HG03175 (cell line): Measurements from ENCODE around the gene ASMT.
A peak's percentile ranks its signal among the peaks of the same experiment; 100 is the strongest.
"Not testable (repeated sequence)": the region's sequence is repeated elsewhere in the genome, so short reads cannot be mapped to it uniquely, and the experiment has no call there.

ENCODE experiments used
- ATAC-seq: cut with Tn5 transposase; IDR thresholded peaks from one replicate; pipeline ENCODE4 v1.9.1; 2021; ENCODE audit warnings: mild to moderate bottlenecking, moderate library complexity; ENCODE audit not compliant: unreplicated experiment

Gene ASMT, protein sequence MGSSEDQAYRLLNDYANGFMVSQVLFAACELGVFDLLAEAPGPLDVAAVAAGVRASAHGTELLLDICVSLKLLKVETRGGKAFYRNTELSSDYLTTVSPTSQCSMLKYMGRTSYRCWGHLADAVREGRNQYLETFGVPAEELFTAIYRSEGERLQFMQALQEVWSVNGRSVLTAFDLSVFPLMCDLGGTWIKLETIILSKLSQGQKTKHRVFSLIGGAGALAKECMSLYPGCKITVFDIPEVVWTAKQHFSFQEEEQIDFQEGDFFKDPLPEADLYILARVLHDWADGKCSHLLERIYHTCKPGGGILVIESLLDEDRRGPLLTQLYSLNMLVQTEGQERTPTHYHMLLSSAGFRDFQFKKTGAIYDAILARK

DNA sequence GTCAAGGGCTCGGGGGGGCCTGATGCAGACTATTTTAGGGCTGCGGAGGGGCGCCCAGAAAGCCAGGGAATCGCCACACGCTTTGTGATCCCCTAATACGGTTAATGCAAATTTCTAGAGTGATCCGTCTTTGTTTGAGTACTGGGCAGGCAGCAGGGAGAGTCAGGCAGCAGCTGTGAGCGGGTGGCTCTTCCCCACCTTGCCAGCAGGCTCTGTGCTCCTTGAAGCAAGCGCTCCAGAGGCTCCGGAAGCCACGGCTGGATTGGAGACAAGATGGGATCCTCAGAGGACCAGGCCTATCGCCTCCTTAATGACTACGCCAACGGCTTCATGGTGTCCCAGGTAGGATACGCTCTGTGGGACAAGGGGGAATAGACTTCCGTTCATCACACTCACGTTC lies at the start of gene ASMT:
ASMT (plus strand) TSS at position 133 of the 400 bp plus-strand sequence; CDS start at position 274, 141 bp downstream.
- no peak for ATAC-seq

DNA sequence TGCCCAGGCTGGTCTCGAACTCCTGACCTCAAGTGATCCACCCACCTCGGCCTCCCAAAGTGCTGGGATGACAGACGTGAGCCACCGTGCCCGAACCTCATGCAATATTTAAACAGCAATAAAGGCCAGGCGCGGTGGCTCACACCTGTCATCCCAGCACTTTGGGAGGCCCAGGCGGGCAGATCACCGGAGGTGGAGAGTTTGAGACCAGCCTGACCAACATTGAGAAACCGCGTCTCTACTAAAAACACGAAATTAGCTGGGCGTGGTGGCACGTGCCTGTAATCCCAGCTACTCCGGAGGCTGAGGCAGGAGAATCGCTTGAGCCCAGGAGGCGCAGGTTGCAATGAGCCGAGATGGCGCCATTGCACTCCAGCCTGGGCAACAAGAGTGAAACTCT lies 40.7 kb upstream of the ASMT start:
- ATAC-seq = not testable (repeated sequence)

DNA sequence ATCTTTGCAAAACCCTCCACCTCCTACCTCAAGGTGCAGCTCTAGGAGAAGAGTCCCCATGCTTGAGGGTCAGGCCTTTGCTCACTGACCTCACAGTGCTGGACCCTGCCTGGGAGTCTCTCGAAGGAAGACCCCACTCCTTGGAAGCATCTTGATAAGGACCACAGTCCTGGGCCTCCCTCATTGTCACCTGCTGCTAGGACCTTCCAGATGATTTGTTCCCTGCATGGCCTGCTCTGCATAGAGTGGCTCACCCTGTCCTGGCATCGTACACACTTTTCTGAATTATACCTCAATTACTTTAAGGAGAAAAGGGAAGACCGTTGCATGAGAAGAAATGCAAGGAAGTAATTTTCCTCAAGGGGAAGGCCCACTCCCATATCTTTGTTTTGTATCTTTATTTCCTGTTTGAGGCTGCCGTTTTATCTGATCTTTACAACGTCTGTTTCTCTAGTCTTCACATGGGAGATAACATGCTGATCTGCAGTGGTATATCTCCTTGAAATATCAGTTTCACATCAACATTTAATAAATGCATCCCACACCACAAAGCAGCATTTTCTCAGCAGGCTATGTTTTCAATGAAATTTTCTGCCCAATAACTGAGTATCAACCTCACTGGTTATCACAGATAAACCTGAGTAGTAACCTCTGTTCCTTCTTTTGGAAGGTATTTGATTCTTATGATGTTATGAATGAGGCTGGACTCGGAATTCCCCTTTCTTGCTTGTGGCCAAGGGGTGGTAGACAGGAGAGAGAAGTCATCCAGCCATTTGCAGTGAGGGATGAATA lies 38.5 kb upstream of the ASMT start:
- no peak for ATAC-seq

DNA sequence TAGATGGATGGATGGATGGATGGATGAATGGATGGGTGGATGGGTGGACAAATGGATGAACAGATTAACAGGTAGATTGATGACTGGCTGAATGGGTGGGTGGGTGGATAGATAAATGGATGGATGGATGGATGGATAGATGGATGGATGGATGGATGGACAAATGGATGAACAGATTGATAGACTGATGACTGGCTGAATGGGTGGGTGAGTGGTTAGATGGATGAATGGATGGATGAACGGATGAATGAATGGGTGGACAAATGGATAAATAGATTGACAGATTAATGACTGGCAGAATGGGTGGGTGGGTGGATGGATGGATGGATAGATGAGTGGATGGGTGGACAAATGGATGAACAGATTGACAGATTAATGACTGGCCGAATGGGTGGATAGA lies 37.0 kb upstream of the ASMT start:
- ATAC-seq = no peak

DNA sequence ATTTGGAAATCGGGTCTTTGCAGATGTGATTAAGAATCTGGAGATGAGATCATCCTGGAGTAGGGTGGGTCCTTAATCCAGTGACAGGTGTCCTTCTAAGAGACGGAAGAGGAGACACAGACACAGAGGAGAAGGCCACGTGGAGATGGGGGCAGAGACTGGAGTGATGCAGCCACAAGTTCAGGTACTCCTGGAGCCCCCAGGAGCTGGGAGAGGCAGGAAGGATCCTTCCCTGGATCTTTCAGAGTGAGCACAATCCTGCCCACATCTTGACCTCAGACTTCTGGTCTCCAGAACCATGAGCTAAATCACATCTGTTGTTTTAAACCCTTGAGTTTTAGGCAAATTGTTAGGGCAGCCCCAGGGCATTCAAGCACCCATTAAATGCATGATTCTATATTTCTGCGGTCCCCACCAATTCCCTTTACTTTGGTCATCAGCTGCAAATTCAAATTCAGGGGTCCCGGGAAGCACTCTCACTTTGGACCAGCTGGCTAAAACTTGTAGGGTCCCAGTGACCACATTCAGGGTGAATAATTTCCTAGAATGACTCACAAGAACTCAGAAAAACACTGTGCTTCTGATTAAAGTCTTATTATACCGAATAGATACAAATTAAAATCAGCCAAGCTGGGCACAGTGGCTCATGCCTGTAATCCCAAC lies 36.2 kb upstream of the ASMT start:
- no peak for ATAC-seq

DNA sequence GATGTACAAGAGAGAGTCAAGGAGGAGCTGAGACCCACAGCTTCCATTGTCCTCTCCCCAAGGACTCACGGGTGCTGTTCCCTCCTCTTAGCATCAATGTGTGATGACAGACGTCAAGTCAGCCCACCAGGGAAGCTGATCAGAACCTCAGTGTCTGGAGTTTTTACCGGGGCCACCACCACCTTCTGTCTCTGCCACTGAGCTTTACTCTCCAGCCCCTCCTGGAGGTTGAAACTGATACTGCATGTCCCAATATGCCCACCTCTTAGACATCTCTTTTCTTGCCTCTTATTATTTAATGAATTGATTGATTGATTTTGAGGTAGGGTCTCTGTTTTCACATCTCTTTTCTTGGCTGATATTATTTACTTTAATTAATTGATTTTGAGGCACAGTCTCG lies 33.7 kb upstream of the ASMT start:
- peak; percentile 65 for ATAC-seq

DNA sequence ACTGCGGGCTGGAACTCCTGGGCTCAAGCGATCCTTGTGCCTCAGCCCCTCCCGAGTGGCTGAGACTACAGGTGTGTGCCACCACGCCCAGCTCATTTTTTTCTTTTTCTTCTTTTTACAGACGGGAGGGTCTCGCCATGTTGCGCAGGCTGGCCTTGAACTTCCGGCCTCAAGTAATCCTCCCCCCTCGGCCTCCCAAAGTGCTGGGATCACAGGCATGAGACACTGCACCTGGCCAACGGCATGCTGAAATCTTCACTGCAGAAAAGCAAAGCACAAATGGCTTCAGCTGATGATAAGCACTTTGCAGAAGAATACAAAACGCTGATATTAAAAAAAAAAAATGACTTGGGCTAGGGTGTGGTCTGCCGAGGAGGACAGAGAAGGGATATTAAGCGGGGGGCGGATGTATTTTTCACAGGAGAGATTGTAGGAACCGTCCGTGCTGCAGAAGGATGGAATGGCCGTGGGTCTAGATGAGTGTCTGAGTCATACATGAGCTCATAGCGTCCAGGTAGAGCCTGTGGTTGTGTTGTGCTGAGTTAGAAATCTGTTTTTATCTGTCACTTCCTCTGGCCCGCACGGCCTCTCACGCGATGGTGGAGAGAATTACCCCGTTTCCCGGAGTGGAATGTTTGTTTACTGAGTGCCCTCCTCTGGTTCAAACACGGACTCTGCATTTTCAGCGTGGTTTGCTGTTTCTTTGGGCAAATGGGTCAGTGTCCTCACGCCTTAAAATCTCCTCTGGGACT lies 32.0 kb upstream of the ASMT start:
- ATAC-seq = peak; percentile 71

DNA sequence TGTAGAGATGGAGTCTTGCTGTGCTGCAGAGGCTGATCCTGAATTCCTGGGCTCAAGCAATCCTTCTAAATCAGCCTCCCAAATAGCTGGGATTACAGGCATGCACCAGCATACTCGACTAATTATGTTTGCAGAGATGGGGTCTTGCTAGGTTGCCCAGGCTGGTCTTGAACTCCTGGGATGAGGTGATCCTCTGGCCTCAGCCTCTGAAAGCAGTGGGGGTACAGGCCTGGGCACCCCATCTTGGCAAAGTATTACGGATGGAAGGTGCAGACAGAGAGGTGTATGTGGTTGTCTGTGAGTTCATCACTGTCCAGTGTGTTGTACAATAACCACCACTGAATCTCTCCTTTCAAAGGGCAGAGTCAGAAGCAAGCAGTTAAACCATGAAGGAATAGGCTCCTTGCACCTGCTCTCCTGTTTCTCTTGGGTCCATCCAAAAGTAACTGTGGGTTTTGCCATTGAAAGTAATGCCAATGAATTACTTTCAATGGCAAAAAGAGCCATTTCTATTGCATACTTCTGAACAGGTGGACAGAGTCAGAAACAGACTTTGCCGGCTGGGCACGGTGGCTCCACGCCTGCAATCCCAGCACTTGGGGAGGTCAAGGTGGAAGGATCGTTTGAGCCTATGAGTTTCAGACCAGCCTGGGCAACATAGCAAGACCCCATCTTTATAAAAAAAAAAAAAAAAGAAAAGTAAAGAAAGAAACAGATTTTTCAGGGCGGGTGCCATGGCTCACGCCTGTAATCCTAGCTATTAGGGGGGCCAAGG lies 30.4 kb upstream of the ASMT start:
- ATAC-seq = no peak

DNA sequence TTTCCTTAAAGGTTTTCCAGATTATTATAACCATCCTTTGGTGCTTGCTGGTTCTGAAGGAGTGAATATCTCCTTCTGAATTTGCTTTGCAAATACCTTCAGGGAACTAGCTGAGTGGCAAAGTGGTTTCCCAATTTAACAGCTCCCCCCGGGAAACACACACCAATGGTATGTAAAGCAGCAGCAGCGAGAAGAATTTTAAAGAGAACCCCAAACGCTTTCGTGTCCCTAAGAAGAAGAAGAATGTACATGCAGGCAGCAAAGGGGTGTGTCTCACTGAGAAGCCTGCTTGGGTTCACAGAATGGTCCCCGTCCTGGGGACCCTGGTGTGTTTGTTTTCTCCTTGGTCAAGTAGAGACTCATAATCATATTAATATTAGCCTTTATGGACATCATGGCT lies 27.7 kb upstream of the ASMT start:
- no peak for ATAC-seq

DNA sequence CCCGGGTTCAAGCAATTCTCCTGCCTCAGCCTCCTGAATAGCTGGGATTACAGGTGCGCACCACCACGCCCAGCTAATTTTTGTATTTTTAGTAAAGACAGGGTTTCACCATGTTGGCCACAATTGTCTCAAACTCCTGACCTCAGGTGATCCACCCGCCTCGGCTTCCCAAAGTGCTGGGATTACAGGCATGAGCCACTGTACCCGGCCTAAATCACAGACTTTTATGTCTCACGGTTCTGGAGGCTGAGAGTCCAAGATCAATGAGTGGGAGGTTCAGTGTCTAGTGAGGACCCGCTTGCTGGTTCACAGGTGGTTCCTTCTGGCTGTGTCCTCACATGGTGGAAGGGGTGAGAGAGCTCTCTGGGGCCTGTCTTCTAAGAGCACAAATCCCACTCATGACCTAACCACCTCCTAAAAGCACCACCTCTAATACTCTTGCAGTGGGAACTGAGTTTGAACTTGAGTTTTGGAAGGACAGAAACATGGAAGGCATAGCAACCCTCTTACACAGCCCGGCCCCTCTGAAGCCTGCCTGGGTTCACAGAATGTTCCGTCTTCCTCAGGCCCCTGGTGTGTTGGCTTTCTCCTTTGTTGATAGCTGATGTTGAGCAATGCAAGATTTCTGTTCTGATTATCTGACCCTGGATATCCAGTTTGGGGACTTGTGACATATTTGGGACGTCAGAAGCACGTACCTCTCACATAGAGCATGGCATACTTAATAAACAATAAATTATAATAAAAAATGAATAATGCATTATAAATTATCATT lies 25.3 kb upstream of the ASMT start:
- no peak for ATAC-seq

DNA sequence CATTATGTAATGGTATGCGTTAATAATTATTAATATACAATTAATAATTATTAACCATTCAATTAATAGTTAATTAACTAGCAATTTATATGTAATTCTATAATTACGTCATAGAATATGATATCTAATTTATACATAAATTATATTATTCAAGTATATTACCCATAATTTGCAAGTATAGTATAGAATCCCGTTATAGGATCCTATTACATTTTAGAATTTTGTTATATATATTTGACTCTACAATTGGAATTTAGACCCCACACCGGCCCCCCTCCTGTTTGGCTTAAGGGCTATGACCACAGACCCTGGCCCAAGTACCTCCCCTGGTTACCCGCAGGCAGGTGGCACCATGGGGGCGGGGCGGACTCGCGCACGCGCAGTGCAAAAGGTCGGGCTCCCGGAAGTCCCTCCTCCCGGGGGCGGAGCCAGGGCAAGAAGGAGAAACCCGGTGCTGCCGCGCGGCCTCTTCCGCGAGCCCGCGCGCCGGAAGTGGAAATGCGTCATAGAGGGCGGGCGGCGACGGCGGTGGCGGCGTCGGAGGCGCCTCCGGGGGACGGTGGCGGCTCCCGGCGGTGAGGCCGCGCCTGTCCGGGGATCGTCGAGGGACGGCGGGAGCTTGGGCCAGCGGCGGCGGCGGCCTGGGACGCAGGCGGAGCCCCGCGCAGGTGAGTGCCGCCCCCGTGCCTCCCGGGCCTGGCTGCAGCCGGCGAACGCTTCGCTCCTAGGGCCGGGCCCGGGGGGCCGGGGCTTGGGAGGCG lies 23.6 kb upstream of the ASMT start, which contains the start of gene AKAP17A:
AKAP17A (plus strand) TSS at position 503 of the 761 bp plus-strand sequence. CDS start 1,859 bp downstream, outside the sequence.
- peak; percentile 86 for ATAC-seq

DNA sequence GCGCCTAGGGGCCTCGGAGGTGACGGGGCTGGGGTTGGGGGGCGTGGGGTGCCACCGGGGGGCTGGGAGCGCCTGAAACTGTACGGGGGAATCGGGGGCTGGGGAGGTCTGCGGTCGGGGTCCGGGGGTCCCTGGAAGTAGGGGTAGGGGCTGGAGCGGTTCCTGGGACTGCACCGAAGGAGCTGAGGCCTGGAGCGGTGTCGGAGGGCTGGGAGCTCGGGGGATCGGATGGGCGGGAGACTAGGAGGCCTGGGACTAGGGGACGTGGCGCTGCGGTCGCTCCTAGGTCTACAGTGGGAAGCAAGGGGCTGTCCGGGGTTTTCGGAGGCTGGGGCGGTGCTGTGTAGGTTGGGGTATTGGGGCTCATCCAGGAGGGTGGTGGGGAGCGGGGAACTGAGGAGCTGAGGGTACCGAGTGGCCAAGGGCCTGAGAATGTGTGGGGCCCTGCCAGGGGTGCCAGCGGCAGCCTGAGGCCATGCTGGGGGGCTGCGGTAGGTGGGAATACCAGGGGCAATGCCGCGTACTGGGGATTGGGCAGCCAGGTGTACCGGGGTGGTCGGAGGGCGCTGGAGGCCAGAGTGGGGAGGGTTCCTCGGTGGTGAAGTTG lies 22.9 kb upstream of the ASMT start:
- no peak for ATAC-seq

DNA sequence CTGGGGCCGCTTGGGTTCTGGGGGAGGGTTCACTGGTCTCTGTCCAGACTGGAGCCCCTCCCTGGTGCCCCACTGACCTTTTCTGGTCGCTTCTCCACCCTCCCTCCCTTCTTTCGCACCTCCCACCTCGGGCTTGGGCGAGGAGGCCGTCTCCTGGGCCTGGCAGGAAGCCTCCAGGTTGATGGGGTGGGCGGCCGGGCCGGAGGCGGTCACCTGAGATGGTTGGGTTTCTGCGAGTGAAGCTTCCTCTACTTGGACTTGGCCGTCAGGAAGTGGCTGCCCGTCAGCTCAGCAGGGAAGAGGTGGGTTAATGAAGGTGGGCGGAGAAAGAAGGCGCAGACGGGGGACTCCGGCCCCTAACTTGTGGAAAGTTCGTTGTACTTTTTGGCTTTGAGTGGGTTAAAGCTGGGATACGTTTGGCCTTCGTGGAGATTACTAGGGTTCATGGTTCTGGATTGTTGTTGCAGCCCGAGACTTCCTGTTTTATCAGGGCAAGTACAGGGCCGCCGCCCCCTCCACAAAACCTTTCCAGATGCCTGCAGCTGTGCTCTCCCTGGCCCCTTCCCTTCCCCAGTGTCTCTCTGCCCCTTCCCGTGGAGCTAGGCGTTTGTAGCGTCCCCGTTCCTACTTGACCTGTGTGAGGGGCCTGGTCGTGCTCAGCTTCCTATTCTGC lies 22.3 kb upstream of the ASMT start:
- peak; percentile 50 for ATAC-seq

DNA sequence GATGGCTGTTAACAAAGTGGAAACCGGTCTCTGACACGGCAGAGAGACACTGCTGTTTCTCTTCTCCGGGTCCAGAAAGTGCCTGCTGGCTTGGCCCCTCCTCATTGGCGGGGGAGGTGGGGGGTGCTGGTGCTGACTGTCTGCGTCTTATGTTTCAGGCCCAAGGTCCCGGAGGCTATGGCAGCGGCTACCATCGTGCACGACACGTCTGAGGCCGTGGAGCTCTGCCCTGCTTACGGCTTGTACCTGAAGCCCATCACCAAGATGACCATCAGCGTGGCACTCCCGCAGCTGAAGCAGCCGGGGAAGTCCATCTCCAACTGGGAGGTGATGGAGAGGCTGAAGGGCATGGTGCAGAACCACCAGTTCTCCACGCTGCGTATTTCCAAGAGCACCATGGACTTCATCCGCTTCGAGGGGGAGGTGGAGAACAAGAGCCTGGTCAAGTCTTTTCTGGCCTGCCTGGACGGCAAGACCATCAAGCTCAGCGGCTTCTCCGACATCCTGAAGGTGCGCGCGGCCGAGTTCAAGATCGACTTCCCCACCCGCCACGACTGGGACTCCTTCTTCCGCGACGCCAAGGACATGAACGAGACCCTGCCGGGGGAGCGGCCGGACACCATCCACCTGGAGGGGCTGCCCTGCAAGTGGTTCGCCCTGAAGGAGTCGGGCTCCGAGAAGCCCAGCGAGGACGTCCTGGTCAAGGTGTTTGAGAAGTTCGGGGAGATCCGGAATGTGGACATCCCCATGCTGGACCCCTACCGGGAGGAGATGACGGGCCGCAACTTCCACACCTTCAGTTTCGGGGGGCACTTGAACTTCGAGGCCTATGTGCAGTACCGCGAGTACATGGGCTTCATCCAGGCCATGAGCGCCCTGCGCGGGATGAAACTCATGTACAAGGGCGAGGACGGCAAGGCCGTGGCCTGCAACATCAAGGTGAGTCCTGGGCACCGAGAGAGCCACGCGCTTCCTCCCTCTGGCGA lies 21.3 kb upstream of the ASMT start:
- ATAC-seq = no peak

DNA sequence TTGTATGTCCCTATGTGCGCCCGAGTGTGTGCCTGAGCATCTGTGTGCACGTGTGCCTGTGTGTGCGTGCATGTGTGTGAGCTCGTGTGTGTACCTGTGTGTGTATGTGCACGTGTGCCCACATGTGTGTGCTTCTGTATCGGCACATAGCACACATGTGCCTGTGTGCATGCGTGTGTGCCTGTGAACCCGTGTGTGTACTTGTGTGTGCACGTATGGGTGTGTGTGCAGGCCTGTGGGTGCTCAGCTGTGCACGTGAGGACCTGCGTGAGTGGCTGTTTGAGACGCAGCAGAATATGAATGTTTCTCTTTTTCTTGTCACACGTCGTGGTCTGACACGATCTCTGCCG lies 19.2 kb upstream of the ASMT start:
- no peak for ATAC-seq

DNA sequence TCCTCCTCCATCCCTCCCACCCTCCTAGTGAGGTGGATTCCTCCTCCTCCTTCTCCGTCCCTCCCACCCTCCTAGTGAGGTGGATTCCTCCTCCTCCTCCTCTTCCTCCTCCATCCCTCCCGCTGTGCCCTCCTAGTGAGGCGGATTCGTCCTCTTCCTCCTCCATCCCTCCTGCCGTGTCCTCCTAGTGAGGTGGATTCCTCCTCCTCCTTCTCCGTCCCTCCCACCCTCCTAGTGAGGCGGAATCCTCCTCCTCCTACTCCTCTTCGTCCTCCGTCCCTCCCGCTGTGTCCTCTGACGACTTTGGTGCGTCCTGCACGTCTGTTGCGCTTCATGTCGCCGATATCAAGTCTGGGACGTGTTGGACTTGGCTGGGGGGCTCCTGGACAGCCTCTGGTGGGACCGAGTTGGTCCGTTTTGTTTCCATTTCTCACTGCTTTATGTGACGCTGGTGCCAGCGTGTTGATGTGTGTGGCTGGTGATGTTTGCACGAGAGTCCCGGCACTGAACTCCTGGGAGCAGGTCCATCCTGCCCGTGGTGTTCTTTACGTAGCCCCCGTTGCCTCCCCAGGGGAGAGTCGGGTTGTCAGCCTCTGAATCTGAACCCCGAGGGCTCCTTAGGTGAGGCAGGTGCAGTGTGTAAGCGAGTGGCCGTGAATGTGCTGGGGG lies 18.0 kb upstream of the ASMT start:
- ATAC-seq = no peak
